ENCODE data around the gene ARL5C.

ARL5C gene

DNA sequence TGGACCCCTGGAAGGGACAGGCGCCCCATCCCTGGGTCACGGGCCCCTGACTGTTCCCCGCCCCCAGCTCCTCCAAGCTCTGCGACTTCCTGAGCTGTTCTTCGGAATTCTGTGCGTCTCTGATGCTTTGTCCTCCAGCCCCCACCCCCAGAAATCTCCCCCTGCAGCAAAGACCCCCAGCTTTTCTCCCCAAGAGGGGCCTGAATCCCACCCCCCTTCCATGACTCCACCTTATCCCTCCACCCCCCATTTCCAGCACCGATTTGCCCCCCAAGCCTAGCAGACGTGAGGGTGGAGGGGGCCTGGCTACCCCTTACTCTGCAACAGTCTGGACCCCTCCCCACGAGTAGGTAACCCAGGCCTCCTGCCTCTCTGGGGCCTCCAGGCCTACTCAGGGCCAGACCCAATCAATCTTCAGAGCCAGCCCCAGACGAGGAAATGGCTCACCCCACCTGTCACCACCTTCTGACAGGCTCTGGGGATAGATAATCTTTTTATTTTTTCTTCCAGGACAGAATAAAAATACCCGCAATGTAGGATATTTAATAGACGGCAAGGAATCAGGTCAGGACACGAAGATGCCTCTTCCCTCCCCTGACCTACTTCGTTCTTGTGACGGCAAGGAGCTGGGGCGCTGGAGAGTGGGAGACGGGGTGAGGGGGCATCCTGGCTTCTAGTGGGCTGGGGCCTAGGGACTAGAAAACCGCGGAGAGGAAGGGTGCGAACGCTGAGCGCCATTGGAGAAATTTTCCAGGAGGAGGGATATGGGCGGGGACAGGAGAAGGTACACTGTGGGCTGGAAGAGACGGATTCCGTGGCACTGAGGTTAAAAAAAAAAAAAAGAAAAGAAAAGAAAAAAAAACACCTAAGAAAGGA, 13.8 kb downstream of the ARL5C start:
- Histone ChIP-seq H3K27ac (ENCODE audit: extremely low read depth, low read depth, low read length) (peak overlapping the region; percentile 57), H3K4me3 (ENCODE audit: low read depth, low read length) (peak overlapping the region; percentile 62), H3K9me3 (ENCODE audit: control insufficient read depth, insufficient read depth, low read depth, low read length) (no peaks in the 10 kb centered on the region), H3K36me3 (ENCODE audit: control insufficient read depth in 2 of 2, insufficient read depth in 1 of 2, low read length in 2 of 2) (no peaks in the 10 kb centered on the region), H3K4me1 (ENCODE audit: control insufficient read depth, insufficient read depth, low read length) (peaks cover 3% of the 10 kb centered on the region)
- ChIA-PET POLR2A (interaction anchor here (0.7 to 4.3 kb wide), 14 partner anchors 12 to 447 kb away, joined by 3 to 42 read pairs (median 5); partner anchors contain the start of genes LASP1, MLLT6, RPL19 and RPL23), CTCF (interaction anchor here (0.6 to 12.4 kb wide), 45 partner anchors 9 to 472 kb away, joined by 3 to 266 read pairs (median 5); partner anchors contain the start of genes ARL5C, LASP1, PIP4K2B and RPL19)
- TF ChIP-seq ZNF473 (tag by site-specific recombination; IDR thresholded peaks at IDR 0.05) = no peak
- TF ChIP-seq PRDM1 (tag by site-specific recombination; IDR thresholded peaks at IDR 0.05) = 0 out of 2 replicates have a peak, but pooled peaks have one; percentile 28
- TF ChIP-seq ZFHX2 (tag by site-specific recombination; conservative IDR thresholded peaks at IDR 0.05) = peak; percentile 33
- peak; percentile 84; the same call in 1 of the 2 replicates for TF ChIP-seq ZNF335 (tag by site-specific recombination; conservative IDR thresholded peaks at IDR 0.05)
- peak; percentile 75; the same call in 1 of the 2 replicates for TF ChIP-seq ZNF777 (tag by site-specific recombination; IDR thresholded peaks at IDR 0.05; ENCODE audit: borderline replicate concordance)
- TF ChIP-seq, protein P1, sequence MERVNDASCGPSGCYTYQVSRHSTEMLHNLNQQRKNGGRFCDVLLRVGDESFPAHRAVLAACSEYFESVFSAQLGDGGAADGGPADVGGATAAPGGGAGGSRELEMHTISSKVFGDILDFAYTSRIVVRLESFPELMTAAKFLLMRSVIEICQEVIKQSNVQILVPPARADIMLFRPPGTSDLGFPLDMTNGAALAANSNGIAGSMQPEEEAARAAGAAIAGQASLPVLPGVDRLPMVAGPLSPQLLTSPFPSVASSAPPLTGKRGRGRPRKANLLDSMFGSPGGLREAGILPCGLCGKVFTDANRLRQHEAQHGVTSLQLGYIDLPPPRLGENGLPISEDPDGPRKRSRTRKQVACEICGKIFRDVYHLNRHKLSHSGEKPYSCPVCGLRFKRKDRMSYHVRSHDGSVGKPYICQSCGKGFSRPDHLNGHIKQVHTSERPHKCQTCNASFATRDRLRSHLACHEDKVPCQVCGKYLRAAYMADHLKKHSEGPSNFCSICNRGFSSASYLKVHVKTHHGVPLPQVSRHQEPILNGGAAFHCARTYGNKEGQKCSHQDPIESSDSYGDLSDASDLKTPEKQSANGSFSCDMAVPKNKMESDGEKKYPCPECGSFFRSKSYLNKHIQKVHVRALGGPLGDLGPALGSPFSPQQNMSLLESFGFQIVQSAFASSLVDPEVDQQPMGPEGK (tag by site-specific recombination; IDR thresholded peaks at IDR 0.05) = no peak; the same call in 1 of the 2 replicates
- no peak for TF ChIP-seq SP7 (tag by site-specific recombination; IDR thresholded peaks at IDR 0.05)
- 0 out of 2 replicates have a peak, but pooled peaks have one; percentile 24 for TF ChIP-seq ZBTB17 (tag by site-specific recombination; IDR thresholded peaks at IDR 0.05)
- TF ChIP-seq ZNF621 (tag by site-specific recombination; IDR thresholded peaks at IDR 0.05) = no peak
- TF ChIP-seq ZNF510 (tag by site-specific recombination; IDR thresholded peaks at IDR 0.05; ENCODE audit: insufficient replicate concordance) = no peak
- TF ChIP-seq ZNF561 (tag by site-specific recombination; IDR thresholded peaks at IDR 0.05; ENCODE audit: borderline replicate concordance) = no peak
- TF ChIP-seq, protein P2, sequence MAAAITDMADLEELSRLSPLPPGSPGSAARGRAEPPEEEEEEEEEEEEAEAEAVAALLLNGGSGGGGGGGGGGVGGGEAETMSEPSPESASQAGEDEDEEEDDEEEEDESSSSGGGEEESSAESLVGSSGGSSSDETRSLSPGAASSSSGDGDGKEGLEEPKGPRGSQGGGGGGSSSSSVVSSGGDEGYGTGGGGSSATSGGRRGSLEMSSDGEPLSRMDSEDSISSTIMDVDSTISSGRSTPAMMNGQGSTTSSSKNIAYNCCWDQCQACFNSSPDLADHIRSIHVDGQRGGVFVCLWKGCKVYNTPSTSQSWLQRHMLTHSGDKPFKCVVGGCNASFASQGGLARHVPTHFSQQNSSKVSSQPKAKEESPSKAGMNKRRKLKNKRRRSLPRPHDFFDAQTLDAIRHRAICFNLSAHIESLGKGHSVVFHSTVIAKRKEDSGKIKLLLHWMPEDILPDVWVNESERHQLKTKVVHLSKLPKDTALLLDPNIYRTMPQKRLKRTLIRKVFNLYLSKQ (tag by site-specific recombination; IDR thresholded peaks at IDR 0.05; ENCODE audit: borderline replicate concordance) = no peak
- peak; percentile 38 for TF ChIP-seq EGR2 (tag by site-specific recombination; IDR thresholded peaks at IDR 0.05; ENCODE audit: low read depth)
- TF ChIP-seq, protein P3, sequence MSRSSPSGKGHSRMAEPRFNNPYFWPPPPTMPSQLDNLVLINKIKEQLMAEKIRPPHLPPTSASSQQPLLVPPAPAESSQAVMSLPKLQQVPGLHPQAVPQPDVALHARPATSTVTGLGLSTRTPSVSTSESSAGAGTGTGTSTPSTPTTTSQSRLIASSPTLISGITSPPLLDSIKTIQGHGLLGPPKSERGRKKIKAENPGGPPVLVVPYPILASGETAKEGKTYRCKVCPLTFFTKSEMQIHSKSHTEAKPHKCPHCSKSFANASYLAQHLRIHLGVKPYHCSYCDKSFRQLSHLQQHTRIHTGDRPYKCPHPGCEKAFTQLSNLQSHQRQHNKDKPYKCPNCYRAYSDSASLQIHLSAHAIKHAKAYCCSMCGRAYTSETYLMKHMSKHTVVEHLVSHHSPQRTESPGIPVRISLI (tag by site-specific recombination; IDR thresholded peaks at IDR 0.05) = no peak
- TF ChIP-seq MEIS1 (CRISPR knock-in tag; IDR thresholded peaks at IDR 0.05; ENCODE audit: borderline replicate concordance) = no peak
- TF ChIP-seq ZNF221 (tag by site-specific recombination; IDR thresholded peaks at IDR 0.05; ENCODE audit: borderline replicate concordance) = no peak
- TF ChIP-seq SP3 (tag by site-specific recombination; IDR thresholded peaks at IDR 0.05) = peak; percentile 62; the same call in 1 of the 2 replicates
- TF ChIP-seq SCRT2 (tag by site-specific recombination; IDR thresholded peaks at IDR 0.05) = 0 out of 2 replicates have a peak, but pooled peaks have one; percentile 9
- TF ChIP-seq, protein P4, sequence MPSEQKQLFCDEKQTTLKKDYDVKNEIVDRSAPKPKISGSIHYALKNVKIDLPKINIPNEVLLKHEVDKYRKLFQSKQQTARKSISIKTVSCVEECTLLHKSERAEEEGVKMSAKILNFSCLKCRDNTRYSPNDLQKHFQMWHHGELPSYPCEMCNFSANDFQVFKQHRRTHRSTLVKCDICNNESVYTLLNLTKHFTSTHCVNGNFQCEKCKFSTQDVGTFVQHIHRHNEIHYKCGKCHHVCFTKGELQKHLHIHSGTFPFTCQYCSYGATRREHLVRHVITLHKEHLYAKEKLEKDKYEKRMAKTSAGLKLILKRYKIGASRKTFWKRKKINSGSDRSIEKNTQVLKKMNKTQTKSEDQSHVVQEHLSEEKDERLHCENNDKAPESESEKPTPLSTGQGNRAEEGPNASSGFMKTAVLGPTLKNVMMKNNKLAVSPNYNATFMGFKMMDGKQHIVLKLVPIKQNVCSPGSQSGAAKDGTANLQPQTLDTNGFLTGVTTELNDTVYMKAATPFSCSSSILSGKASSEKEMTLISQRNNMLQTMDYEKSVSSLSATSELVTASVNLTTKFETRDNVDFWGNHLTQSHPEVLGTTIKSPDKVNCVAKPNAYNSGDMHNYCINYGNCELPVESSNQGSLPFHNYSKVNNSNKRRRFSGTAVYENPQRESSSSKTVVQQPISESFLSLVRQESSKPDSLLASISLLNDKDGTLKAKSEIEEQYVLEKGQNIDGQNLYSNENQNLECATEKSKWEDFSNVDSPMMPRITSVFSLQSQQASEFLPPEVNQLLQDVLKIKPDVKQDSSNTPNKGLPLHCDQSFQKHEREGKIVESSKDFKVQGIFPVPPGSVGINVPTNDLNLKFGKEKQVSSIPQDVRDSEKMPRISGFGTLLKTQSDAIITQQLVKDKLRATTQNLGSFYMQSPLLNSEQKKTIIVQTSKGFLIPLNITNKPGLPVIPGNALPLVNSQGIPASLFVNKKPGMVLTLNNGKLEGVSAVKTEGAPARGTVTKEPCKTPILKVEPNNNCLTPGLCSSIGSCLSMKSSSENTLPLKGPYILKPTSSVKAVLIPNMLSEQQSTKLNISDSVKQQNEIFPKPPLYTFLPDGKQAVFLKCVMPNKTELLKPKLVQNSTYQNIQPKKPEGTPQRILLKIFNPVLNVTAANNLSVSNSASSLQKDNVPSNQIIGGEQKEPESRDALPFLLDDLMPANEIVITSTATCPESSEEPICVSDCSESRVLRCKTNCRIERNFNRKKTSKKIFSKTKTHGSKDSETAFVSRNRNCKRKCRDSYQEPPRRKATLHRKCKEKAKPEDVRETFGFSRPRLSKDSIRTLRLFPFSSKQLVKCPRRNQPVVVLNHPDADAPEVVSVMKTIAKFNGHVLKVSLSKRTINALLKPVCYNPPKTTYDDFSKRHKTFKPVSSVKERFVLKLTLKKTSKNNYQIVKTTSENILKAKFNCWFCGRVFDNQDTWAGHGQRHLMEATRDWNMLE (tag by site-specific recombination; conservative IDR thresholded peaks at IDR 0.05; ENCODE audit: low read depth) = no peak
- no peak for TF ChIP-seq ZSCAN18 (tag by site-specific recombination; IDR thresholded peaks at IDR 0.05)
- no peak for TF ChIP-seq BCL11A (tag by site-specific recombination; IDR thresholded peaks at IDR 0.05; ENCODE audit: low read depth)
- no peak for TF ChIP-seq ZNF677 (tag by site-specific recombination; IDR thresholded peaks at IDR 0.05)
- TF ChIP-seq, protein P5, sequence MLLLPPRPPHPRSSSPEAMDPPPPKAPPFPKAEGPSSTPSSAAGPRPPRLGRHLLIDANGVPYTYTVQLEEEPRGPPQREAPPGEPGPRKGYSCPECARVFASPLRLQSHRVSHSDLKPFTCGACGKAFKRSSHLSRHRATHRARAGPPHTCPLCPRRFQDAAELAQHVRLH (tag by site-specific recombination; IDR thresholded peaks at IDR 0.05) = 0 out of 2 replicates have a peak, but pooled peaks have one; percentile 24
- TF ChIP-seq ZNF324 (tag by site-specific recombination; IDR thresholded peaks at IDR 0.05) = peak; percentile 40; the same call in 1 of the 2 replicates
- TF ChIP-seq FEZF1 (tag by site-specific recombination; IDR thresholded peaks at IDR 0.05) = no peak
